Retinal pigment epithelial cell (primary cell): ENCODE measurements around the gene VASH2.

ENCODE experiments used
- DNase-seq: peaks from one replicate; pipeline ENCODE4 v3.0.0-alpha.2; 2010; ENCODE audit warnings: low read depth
- H3K4me3 ChIP-seq: 2 replicates; pipeline ENCODE4 v1.5.1; 2011; ENCODE audit warnings: mild to moderate bottlenecking, low read length, control low read depth, moderate library complexity
- TF ChIP-seq, protein P1 (sequence below): conservative IDR thresholded peaks from 2 replicates; pipeline ENCODE4 v1.5.1; 2011; ENCODE audit warnings: low read depth, low read length, control low read depth, inconsistent platforms

VASH2 gene

DNA sequence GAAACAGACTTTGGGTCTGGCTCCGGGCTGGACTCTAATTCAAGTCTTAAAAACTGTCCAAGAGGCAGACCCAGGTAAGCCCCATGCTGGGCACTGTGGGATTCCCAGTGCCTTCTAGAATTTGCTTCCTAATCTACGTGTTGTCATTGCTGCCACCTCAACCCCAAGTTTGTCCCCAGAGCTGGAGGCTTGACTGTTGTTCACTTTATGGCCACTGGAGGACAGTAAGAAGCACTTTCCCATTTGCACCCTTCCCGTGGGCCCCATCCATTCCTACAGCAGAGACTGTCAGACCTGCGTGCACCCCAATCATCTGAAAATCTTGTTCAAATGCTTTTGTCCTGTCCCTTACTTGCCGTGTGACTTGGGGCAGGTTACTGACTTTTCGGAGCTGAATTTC, 29.4 kb upstream of the VASH2 start:
- H3K4me3 ChIP-seq = no peak overlapping the region
- DNase-seq = no peak
- TF ChIP-seq, protein P1, sequence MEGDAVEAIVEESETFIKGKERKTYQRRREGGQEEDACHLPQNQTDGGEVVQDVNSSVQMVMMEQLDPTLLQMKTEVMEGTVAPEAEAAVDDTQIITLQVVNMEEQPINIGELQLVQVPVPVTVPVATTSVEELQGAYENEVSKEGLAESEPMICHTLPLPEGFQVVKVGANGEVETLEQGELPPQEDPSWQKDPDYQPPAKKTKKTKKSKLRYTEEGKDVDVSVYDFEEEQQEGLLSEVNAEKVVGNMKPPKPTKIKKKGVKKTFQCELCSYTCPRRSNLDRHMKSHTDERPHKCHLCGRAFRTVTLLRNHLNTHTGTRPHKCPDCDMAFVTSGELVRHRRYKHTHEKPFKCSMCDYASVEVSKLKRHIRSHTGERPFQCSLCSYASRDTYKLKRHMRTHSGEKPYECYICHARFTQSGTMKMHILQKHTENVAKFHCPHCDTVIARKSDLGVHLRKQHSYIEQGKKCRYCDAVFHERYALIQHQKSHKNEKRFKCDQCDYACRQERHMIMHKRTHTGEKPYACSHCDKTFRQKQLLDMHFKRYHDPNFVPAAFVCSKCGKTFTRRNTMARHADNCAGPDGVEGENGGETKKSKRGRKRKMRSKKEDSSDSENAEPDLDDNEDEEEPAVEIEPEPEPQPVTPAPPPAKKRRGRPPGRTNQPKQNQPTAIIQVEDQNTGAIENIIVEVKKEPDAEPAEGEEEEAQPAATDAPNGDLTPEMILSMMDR = peak; percentile 47

DNA sequence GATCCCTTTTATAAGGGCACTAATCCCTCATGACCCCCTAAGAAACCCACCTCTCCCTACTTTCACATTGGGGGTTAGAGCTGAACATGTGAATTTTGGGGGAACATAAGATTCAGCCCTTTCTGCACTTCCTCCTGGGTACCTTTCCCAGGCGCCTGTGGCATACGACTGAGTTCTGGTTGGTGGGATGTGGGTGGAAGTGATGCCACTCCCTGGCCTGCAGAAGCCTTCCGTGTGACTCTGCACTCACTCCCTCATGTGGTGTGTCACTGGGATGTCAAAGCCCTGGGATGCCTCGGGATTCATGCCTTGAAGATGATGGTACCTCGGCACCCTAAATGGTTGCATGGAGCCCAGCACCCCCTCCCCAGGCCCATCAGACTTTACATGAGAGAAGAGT, 28.3 kb upstream of the VASH2 start:
- TF ChIP-seq, protein P1 = no peak
- no peak for DNase-seq
- no peak overlapping the region for H3K4me3 ChIP-seq

DNA sequence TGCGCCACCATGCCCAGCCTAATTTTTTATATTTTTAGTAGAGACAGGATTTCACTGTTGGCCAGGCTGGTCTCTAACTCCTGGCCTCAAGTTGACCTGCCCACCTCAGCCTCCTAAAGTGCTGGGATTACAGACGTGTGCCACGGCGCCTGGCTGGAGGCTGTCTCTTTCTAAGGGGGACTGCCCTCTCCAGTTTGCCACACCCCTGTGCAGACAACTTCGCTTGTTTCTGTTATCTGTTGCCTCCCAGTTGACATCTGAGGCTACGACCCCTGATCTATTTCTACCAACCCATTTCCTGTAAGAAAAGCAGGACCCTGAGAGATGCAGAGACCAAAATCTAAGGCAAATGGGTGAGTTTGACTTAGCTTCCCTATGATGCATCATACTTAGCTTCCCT, 24.0 kb upstream of the VASH2 start:
- H3K4me3 ChIP-seq = no peak overlapping the region
- DNase-seq = no peak
- TF ChIP-seq, protein P1 = no peak

DNA sequence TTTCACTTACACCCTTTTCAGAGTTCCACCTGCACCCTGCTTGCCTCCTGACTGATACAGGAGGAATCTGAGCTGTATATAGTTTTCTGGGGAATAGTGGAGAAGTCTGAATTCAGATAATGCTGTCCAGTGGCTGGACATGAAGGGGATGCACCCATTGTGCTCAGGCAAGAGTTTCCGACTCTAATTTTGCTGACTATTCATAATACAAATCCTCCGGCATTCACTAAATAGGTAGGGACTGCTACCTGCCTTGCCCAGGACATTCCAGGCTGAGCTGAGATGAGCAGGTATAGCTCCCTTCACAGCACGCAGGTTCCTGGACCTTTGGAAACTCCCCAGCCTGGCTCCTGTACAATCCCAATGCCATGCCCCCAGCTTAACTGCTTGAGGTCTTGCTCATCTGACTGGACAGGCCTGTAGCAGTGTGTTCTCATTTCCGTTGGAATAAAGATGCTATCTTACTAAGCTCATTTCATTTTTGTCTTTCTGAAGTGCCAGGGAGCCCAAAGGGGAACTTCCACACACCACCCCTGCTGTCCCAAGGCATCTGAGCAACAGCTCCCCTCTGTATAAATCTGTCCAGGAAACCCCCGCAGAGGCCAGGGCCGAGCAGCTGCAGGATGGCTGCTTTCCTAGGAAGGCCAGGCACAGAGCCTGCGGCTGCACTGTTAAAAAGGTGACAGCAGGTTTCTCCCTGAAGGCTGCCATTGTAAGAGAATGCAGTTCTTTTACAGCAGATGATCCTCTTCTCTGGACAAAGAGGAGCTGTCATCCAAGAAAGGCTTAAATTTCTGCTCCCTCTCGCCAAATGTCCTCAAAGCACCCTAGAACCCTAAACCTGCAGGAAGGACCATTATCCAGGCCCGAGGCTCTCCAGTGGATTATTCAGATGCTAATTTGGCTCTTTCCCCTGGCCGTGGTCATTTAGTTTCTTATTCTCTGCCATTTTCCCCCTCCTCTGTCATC, 21.7 kb upstream of the VASH2 start:
- no peak overlapping the region for H3K4me3 ChIP-seq
- TF ChIP-seq, protein P1 = no peak
- no peak for DNase-seq

GRCh38 chr1:212930986-212931678, 19.2 kb upstream of the VASH2 start:
- no peak for DNase-seq
- TF ChIP-seq, protein P1 = no peak
- H3K4me3 ChIP-seq = no peak overlapping the region

DNA sequence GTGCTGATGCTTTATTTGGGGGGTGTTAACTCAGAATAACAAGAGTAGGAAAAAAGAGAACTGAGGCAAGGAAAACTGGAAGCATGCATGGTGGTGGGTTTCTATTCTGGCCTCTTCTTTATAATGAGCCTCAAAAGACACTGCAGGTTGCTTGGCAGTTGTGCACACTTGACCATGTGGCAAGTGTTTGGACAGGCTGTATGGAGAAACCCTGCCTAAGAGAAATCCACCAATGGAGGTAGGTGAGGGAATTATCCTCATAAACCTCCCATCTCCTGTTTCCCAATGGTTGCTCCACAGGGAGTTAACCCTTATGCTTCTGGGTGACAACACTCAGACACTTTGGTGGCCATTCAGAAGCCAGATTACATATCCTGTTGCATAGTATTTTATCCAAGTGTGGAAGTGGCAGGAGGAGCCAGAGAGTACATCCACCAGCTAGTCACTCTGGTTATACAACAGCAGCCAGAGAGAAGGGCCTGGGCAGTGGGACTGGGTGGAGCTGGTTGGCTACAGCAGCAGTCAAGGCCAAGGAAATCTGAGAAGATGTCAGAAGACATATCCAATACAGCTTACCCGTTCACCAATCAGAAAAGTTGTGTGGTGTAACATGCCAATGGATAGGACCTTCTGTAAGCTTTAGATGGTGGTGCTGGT, 16.4 kb upstream of the VASH2 start:
- TF ChIP-seq, protein P1 = no peak
- no peak overlapping the region for H3K4me3 ChIP-seq
- DNase-seq = no peak
